Ishikawa (cell line): ENCODE results near the gene ST7.

Experiments used
- CEBPB ChIP-seq: IDR thresholded peaks from 2 replicates; pipeline ENCODE4 v1.6.1; 2012
- CREB1 ChIP-seq: IDR thresholded peaks from 2 replicates; pipeline ENCODE4 v1.6.1; 2012; ENCODE audit warnings: low read depth
- EP300 ChIP-seq: IDR thresholded peaks from 2 replicates; pipeline ENCODE4 v1.6.1; 2012; ENCODE audit warnings: borderline replicate concordance
- FOXM1 ChIP-seq: IDR thresholded peaks from 2 replicates; pipeline ENCODE4 v1.6.1; 2012; ENCODE audit warnings: low read depth, borderline replicate concordance
- MAX ChIP-seq: IDR thresholded peaks from 2 replicates; pipeline ENCODE4 v1.6.1; 2012
- RAD21 ChIP-seq: IDR thresholded peaks from 2 replicates; pipeline ENCODE4 v1.6.1; 2012; ENCODE audit warnings: low read depth
- REST ChIP-seq: IDR thresholded peaks from 2 replicates; pipeline ENCODE4 v1.6.1; 2012; ENCODE audit warnings: low read depth, mild to moderate bottlenecking
- TAF1 ChIP-seq: IDR thresholded peaks from 2 replicates; pipeline ENCODE4 v1.6.1; 2012; ENCODE audit warnings: low read depth, mild to moderate bottlenecking
- TCF12 ChIP-seq: IDR thresholded peaks from 2 replicates; pipeline ENCODE4 v1.6.1; 2012; ENCODE audit warnings: low read depth
- YY1 ChIP-seq: IDR thresholded peaks from 2 replicates; pipeline ENCODE4 v1.6.1; 2012; ENCODE audit warnings: low read depth

GRCh38 chr7:117140921-117141320 is 187.6 kb downstream of the ST7 start:
- TF ChIP-seq EP300: no peak
- TF ChIP-seq FOXM1: no peak
- TF ChIP-seq MAX: no peak
- no peak for TF ChIP-seq YY1
- no peak for TF ChIP-seq CREB1
- no peak for TF ChIP-seq REST
- TF ChIP-seq TCF12: no peak
- no peak for TF ChIP-seq CEBPB
- no peak for TF ChIP-seq TAF1
- TF ChIP-seq RAD21: no peak
